Measurements from ENCODE around the gene CELSR2.

- TF ChIP-seq CTCF (IDR thresholded peaks at IDR 0.05) (no peak), POLR2A (IDR thresholded peaks at IDR 0.05) (no peak)
Observed at GRCh38 chr1:109316506-109316905, 67.2 kb downstream of the CELSR2 start.

Measured in uterus (tissue), 2 donors.